Activated naive CD4-positive, alpha-beta T cell treated with anti-CD3 and anti-CD28 coated beads, Interleukin-2, amount 50 U/mL, for 72 hours (primary cell): ENCODE measurements around the gene NTF4. TPM values are rescaled to one million over a fixed set of nuclear protein-coding genes. Genes with fewer than 3 reads are reported as not detected.
"Not testable (repeated sequence)": the region's sequence is repeated elsewhere in the genome, so short reads cannot be mapped to it uniquely, and the experiment has no call there.

Experiments
- ATAC-seq, 2 donors: fragments of 150-1000 bp; cut with Tn5 transposase; 2 replicates each; pipeline ENCODE4 v1.10.0; 2021; ENCODE audit warnings: mild to moderate bottlenecking in 2 of 2, moderate library complexity in 2 of 2
- DNase-seq, 2 donors: peaks; one replicate each; pipeline ENCODE4 v3.0.0; 2021 to 2022; ENCODE audit warnings: low spot score in 2 of 2
- H3K27ac Mint-ChIP-seq, 2 donors: one replicate each; pipeline ENCODE4 v1.8.0; 2022; ENCODE audit warnings: mild to moderate bottlenecking in 2 of 2, mixed read lengths in 2 of 2
- H3K36me3 Mint-ChIP-seq, 2 donors: one replicate each; pipeline ENCODE4 v1.8.0; 2022; ENCODE audit warnings: mixed read lengths in 2 of 2
- H3K9me3 Mint-ChIP-seq, 2 donors: one replicate each; pipeline ENCODE4 v1.8.0; 2022; ENCODE audit warnings: mixed read lengths in 2 of 2
- total RNA-seq, 2 donors: library from RNA; stranded (reverse); gene quantifications; one replicate each; pipeline ENCODE4 v1.2.3, GENCODE V29; 2022

Gene NTF4
- total RNA-seq, 2 donors from 2014 or later = not detected

DNA sequence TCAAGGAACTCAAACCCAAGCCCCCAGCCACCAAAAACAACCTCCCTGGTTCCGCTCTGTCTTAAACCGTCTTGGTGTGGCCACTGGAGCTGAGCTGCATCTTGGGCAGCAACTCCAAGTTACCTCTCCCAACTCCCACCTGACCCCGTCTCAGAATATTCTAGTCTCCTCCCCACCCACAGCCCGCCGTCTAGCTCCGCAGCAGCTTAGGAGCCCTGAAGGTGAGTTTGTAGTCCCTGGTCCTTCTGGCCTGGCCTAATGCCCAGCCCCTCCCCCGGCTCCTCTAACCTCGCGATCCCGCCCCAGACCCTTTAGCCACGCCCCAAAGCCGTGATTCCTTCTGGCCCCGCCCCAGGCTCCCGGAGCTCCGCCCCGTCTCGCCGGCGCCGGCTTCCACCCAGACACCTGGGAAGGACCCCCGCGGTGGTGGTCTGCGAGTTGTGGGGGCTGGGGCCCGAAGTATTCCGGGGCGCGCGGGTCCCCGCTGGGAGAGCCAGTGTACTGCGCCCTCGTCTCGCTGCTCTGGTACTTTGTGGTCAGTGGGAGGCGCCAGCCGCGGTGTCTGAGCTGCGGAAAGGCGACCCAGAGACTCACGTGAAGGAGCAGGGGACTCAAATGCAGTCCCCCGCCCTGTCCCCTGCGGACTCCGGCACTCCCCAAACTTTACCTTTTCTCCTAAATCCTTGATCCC, 45.2 kb downstream of the NTF4 start:
- Mint-ChIP-seq H3K27ac (peak overlapping the region in 1 of 2 donors; percentile 85), H3K36me3 (no peaks in the 10 kb centered on the region), H3K9me3 (no peaks in the 10 kb centered on the region)
- DNase-seq = peak in 1 of 2 donors; percentile 69
- ATAC-seq = peak; percentile 33 to 60

DNA sequence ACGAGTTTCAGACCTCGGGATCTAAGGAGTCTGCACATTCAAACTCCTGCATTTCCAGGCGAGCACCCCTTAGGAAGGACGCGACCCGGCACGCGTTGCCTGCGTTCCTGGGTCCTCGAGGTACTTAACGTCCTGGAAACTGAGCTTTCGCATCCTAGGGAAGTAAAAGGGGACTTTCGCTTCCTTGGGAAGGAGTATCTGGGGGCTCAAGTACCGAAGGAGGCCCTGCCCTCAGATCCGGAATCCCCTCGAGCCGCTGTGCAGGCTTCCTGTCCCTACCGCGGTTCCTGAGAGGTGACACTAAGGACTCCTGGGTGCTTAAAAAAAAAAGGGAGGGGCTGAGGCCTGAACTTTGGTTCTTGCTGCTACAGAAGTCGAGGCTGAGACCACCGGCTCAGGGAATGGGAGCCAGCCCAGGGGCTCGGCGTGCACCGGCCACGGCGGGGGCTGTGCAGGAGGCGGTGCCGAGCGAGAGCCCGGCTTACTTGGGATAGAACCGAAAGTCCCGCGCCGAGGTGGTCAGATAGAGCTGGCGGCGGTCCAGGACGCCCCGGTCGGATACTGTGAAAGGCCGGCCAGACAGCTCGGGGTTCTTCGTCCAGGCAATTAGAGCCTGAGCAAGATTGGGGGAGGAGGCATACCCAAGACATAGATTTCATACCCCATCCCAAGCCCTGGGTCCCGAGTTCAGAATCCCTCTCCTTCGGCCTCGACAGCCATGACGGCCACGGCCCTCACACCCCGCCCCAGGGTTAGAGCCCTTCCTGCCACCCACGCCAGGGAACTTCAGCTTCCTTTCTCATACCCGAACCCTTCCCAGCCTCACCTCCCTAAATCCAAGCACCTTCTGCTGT, 46.0 kb downstream of the NTF4 start:
- not testable (repeated sequence) for H3K9me3 Mint-ChIP-seq, H3K36me3 Mint-ChIP-seq, DNase-seq
- H3K27ac Mint-ChIP-seq = peak overlapping the region in 1 of 2 donors; percentile 85
- ATAC-seq = peak in 1 of 2 donors; percentile 22

DNA sequence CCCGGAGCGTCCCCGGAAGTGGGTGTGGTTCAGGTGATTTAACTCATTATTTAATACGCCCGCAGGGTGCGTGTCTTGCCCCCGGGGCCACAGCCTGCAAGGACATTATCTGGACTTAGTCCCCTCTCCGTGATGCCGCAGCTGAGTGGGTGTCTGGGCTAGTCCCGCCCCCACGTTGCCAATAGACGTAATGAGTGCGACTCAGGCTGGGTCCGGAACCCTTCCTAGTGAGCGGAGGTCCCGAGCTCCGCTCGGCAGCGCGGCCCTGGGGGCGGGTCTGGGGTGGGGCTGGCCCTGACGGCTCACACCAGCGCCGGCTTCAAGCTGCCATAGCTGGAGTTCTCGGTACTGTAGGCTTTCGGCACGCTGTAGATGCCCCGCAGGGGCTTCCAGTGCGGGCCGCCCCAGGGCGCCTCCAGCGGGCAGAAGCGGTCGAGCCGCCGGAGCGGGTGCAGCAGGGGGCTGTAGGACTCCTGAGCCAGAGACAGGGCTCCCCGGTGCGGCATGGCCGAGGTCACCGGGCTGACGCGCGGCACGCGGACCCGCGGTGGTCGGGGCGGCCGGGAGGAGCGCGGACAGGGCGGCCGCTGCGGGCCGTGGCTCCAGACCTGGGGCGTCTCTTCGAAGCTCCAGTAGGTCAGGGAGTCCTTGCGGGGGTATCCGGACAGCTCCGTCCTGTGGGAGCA, 46.8 kb downstream of the NTF4 start:
- peak; percentile 64 to 71 for DNase-seq
- Mint-ChIP-seq H3K9me3 (no peaks in the 10 kb centered on the region), H3K27ac (no peak overlapping the region), H3K36me3 (no peaks in the 10 kb centered on the region)
- ATAC-seq = peak; percentile 41 to 75

DNA sequence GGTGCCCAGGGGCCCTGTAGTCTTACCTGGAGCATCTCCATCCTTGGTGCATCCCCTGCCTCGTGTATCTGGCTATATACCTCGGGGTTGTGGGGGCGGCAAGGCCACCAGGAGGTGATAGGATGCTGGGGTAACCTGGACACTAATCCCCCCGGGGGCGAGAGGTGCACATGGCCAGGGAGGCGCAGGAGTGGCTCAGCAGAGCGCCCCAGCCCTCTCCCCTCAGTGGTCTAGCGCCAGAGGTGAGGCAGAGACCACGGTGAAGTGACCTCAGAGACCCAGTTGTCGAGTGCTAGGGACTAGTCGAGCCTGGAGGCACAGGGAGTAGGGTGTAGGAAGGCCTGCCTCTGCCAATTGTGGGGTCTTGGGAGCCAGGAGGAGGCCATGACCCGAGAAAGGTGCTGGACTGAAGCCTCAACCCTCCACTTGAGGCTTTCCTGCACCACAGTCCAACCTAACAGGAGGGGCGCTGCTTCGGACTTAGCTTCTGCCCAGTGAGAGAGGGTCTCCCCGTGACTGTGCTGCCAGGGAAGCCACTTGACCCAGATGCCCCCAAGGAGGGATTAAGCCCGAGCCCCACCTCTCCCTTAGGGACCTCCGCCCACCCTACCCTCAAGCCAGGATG, 47.5 kb downstream of the NTF4 start, which contains the start of gene LHB:
Gene LHB, minus strand, starts transcription at position 51 of the 625 bp plus-strand sequence. Its CDS starts 10 bp downstream, at position 41.
- Mint-ChIP-seq H3K27ac (no peak within 1 kb of the TSS), H3K9me3 (no peaks in the 10 kb centered on the region), H3K36me3 (no peaks in the 10 kb centered on the region)
- DNase-seq (no peak), ATAC-seq (no peak)

DNA sequence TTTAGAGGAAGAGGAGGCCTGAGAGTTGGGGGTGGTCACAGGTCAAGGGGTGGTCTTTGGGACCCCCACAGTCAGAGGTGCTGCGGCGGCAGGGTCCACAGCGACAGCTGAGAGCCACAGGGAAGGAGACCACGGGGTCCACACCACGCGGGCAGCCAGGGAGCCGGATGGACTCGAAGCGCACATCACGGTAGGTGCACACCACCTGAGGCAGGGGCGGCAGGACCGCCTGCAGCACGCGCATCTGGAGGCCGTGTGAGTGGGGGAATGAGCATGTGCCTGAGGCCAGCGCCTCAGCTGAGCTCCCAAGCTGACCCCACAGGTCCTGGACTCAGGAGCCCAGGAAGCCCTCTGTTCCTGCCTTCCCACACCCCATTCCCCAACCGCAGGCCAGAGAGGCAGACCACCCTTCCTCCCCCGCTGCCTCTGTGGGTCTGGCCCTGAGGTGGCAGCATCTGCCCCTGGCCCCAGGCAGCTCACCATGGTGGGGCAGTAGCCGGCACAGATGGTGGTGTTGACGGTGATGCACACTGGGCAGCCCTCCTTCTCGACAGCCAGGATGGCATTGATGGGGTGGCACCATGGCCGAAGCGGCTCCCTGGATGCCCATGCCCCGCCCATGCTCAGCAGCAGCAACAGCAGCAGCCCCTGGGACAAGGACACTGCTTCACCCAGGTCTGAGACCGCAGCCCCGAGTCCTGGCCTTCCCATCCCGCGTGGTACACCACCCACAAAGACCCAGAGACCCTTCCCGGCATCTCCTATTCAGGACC, 48.4 kb downstream of the NTF4 start:
- no peaks in the 10 kb centered on the region for H3K9me3 Mint-ChIP-seq
- H3K27ac Mint-ChIP-seq = no peak overlapping the region
- ATAC-seq = no peak
- no peak for DNase-seq
- no peaks in the 10 kb centered on the region for H3K36me3 Mint-ChIP-seq

DNA sequence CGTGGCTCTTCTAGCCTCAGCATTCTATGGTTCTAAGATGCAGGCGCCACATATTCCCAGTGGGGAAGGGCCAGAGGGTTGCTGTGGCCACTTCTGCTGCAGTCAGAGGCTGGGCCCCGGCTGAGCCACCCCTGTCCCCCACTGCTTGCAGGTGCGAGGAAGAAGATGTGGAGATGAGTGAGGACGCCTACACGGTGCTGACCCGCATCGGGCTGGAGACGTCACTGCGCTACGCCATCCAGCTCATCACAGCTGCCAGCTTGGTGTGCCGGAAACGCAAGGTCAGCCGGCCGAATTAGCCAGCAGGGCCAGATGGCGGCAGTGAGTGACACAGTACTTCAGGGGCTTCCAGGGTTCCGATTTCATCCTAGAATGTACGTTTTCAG, 49.8 kb downstream of the NTF4 start:
- ATAC-seq (no peak), DNase-seq (no peak)
- Mint-ChIP-seq H3K27ac (no peak overlapping the region), H3K36me3 (no peaks in the 10 kb centered on the region), H3K9me3 (no peaks in the 10 kb centered on the region)

DNA sequence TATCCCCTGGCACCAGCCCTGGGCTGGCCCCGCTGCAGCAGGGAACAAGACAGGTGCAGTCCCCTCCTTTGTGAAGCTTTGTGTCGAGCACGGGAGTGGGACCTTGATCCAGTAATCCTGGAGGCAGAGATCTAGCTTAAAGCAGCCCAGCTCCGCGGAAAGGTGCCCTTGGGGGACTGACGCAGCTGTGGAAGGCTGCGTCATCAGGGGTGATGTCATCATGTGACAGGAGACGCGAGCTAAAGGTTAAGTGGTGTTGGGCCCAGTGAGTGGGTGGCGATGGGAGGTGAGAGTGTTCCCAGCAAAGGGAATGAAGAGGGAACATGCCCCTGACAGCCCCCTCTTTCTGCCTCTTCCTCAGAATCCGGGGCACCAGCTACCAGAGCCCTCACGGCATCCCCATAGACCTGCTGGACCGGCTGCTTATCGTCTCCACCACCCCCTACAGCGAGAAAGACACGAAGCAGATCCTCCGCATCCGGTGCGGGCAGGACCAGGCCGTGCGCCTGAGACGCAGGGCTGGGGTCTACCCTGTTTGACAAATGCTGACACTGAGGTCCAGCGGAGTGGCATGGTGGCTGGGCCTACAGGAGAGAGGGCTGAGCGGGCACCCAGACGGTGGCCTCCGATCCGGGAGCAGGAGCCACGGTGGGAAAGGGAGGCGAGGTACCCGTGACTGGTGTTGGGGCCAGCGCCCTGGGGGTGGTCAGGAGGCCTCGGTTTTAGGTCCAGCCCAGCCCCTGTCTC, 50.3 kb downstream of the NTF4 start:
- H3K36me3 Mint-ChIP-seq = no peaks in the 10 kb centered on the region
- H3K9me3 Mint-ChIP-seq = no peaks in the 10 kb centered on the region
- DNase-seq (no peak), ATAC-seq (no peak)
- H3K27ac Mint-ChIP-seq = peak overlapping the region in 1 of 2 donors; percentile 32

DNA sequence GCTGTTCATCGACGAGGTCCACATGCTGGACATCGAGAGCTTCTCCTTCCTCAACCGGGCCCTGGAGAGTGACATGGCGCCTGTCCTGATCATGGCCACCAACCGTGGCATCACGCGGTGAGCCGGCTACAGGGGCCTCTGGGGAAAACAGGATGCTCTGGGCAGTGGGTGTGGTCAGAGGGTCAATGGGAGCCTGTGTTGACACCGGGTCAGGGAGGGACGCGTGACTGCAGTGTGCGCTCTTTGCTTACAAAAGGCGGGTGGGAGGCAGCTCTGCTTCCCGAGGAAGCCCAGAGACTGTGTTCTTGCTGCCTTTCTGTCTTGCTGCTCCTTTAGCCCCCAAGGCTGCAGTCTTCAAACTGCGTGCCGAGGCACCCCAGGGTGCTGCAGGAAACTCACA, 53.4 kb downstream of the NTF4 start:
- Mint-ChIP-seq H3K36me3 (no peaks in the 10 kb centered on the region), H3K9me3 (no peaks in the 10 kb centered on the region), H3K27ac (no peak overlapping the region)
- ATAC-seq = no peak
- no peak for DNase-seq

Other genes with a start within 250 kb of the NTF4 start
- 1 to 10 TPM; 1.3 to 1.7 TPM for gene HSD17B14, start 228.3 kb downstream of the NTF4 start, total RNA-seq
- gene PLEKHA4, start 196.2 kb downstream of the NTF4 start, total RNA-seq = 10 to 100 TPM in 1 of 2 donors, 1 to 10 TPM in 1; 9.1 to 20.3 TPM
- 100 to 1,000 TPM in 1 of 2 donors, 10 to 100 TPM in 1; 93.1 to 133 TPM for gene PPP1R15A, start 192.4 kb downstream of the NTF4 start, total RNA-seq
- gene TULP2, start 166.1 kb downstream of the NTF4 start, total RNA-seq = 1 to 10 TPM in 1 of 2 donors, under 1 TPM in 1; 0.52 to 1.1 TPM
- gene NUCB1, start 164.5 kb downstream of the NTF4 start, total RNA-seq = 100 to 1,000 TPM; 191 to 254 TPM
- 1 to 10 TPM; 2.2 to 7.4 TPM for gene DHDH, start 131.1 kb downstream of the NTF4 start, total RNA-seq
- 100 to 1,000 TPM; 191 to 711 TPM for gene BAX, start 109.9 kb downstream of the NTF4 start, total RNA-seq
- gene FTL, start 99.5 kb downstream of the NTF4 start, total RNA-seq = 1,000 to 10,000 TPM; 1,148 to 2,898 TPM
- gene GYS1, start 71.5 kb downstream of the NTF4 start, total RNA-seq = 100 to 1,000 TPM in 1 of 2 donors, 10 to 100 TPM in 1; 44.8 to 104 TPM
- gene RUVBL2, start 70.9 kb downstream of the NTF4 start, total RNA-seq = 100 to 1,000 TPM; 135 to 160 TPM
- gene LHB, start 47.7 kb downstream of the NTF4 start, total RNA-seq = not detected
- gene CGB3, start 40.5 kb downstream of the NTF4 start, total RNA-seq = not detected
- gene CGB2, start 32.9 kb downstream of the NTF4 start, total RNA-seq = not detected
- gene CGB1, start 27.9 kb downstream of the NTF4 start, total RNA-seq = not detected
- gene CGB5, start 21.0 kb downstream of the NTF4 start, total RNA-seq = not detected
- gene CGB8, start 15.7 kb downstream of the NTF4 start, total RNA-seq = not detected
- not detected for gene CGB7, start 7.1 kb downstream of the NTF4 start, total RNA-seq
- gene KCNA7, start 7.9 kb upstream of the NTF4 start, total RNA-seq = not detected
- 100 to 1,000 TPM; 127 to 233 TPM for gene SNRNP70, start 20.6 kb upstream of the NTF4 start, total RNA-seq
- gene LIN7B, start 49.6 kb upstream of the NTF4 start, total RNA-seq = 10 to 100 TPM in 1 of 2 donors, 1 to 10 TPM in 1; 1.9 to 12.4 TPM
- gene C19orf73, start 54.3 kb upstream of the NTF4 start, total RNA-seq = 1 to 10 TPM; 1.1 TPM
- 10 to 100 TPM; 10.3 to 11.3 TPM for gene PPFIA3, start 54.7 kb upstream of the NTF4 start, total RNA-seq
- not detected for gene HRC, start 90.6 kb upstream of the NTF4 start, total RNA-seq
- under 1 TPM; 0.23 to 0.58 TPM for gene TRPM4, start 93.0 kb upstream of the NTF4 start, total RNA-seq